HG02981 (cell line): Measurements from ENCODE around the gene MTG2.

ENCODE experiments used
- ATAC-seq: cut with Tn5 transposase; IDR thresholded peaks from one replicate; pipeline ENCODE4 v1.9.1; 2021; ENCODE audit warnings: mild to moderate bottlenecking, moderate library complexity; ENCODE audit not compliant: unreplicated experiment

The MTG2 gene

GRCh38 chr20:62183426-62184142 lies 756 bp downstream of the MTG2 start:
- no peak for ATAC-seq

- no peak for ATAC-seq
Observed at GRCh38 chr20:62186096-62186426, 3.2 kb downstream of the MTG2 start.

DNA sequence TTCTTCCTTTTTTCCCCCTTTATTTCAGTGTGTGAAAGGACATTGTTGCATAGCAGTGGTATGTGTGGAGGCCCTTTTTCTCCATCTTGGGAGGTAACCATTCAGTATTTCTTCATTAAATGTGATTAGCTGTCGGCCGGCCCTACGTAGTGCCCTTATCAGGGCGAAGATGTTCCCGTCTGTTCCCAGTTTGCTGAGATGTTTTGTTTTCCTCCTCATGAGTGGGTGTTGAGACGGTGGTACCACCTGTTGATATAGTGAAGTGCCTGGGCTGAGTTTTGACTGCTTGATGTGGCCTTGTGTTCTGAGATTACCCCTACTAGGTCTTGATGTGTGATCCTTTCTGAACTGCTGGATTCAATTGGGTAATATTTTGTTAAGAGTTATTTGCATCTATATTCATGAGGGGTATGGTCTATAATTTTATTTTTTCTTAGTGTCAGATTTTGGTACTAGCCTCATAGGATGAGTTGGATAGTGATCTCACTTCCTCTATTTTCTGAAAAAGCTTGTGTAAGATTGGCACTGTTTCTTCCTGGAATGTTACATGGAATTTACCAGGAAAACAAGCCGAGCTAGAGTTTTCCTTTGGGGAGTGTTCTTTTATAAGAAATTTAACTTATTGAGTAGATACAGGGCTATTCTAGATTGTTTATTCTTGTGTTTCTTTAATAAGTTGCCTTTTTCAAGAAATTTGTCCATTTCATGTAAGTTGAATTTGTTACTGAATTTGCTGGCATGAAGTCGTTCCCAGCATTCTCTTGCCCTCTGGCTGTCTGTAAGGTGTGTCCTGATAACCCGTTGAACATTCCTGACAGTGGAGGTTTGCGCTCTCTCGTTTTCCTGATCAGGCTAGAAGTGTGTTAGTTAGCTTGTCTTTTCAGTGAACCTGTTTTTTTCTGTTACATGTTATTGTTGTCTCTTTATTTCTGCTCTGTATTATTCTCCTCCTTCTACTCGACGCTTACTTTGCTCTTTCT lies 4.3 kb downstream of the MTG2 start:
- ATAC-seq = no peak

DNA sequence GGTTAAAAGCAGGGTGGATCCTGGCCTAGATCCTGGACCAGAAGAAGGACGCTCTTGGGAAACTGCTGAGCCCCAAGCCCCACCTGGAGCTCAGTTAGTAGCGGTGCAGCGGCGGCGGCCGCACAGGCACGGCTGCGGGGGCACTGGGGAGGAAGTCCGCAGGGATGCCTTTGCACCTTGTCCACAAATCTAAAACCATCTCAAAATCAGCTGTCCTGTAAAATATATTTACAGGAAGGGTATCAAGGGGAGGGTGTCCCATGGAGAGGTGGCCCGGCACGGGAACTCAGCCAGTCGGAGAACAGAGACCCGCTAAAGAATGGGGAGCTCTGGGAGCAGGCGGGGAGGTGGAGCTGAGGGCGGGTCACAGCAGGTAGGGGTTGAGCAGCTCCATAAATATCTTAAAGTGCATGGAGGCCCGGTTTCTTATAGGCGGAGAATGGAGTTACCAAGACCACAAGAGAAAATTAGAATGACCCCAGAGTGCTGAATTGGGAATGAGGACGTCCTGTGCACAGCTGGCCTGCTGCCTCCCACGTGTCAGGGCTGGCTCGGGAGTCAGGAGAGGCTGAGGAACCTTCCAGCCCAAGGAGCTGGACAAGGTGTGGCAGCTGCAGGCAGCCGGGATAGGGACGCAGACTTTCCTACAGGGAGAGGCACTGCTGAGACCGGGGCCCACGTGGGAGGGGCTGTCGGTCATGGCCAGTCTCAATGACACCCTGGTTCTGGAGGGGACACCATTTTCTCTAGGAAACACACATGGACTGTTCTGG lies 8.0 kb downstream of the MTG2 start:
- no peak for ATAC-seq

DNA sequence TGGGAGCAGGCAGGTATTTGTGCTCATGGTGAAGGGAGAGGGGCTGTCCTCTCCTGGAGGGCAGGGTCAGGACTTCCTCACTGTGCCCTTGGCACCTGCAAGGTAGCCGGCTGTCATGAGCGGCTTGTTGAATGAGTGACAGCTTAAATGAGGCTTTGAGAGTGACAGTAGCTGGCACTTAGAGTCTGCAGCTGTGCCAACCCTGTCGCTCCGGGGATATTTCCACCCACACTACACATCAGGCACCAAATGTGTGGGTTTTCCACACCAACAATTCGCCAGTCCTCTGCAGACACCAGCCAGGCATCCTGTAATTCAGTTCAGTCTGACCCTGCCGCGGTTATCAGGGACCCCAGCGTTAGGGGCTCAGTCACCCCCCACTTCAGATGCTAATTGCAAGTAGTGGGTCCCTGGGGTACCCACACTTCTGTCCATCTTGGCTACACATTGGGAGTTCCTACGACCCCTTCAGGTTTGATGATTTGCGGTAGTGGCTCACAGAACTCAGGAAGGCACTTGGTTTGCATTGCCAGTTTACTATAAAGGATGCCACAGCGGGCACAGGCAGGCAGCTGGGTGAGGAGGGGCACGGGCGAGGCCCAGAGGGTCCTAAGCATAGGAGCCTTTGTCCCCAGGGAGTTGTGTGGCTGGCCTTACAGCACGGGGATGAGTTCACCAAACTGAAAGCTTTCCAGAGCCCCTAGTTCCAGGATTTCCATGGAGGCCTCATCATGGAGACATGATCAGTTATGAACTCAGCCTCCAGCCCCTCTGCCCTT lies 9.1 kb downstream of the MTG2 start:
- ATAC-seq = no peak

DNA sequence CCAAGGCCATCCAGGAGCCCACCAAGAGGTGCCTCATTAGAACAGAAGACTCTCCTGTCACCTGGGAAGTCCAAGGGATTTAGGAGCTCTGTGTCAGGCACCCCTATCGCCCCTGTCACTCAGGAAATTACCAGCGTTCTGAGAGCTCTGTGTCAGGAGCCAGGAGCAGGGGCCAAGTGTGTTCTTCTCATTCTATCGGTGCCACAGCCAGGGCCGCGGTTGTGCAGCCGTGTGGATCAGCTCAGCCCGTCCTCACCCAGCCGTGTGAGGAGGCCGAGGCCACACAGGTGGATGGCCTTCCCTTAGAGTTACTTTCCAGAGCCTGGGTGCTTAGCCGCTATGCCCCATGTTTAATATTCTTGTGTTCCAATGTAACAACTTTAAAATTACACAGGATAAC lies 9.8 kb downstream of the MTG2 start:
- ATAC-seq = no peak

GRCh38 chr20:62193079-62194025 lies 10.5 kb downstream of the MTG2 start:
- ATAC-seq = no peak

GRCh38 chr20:62195075-62195405 lies 12.2 kb downstream of the MTG2 start:
- ATAC-seq = no peak

DNA sequence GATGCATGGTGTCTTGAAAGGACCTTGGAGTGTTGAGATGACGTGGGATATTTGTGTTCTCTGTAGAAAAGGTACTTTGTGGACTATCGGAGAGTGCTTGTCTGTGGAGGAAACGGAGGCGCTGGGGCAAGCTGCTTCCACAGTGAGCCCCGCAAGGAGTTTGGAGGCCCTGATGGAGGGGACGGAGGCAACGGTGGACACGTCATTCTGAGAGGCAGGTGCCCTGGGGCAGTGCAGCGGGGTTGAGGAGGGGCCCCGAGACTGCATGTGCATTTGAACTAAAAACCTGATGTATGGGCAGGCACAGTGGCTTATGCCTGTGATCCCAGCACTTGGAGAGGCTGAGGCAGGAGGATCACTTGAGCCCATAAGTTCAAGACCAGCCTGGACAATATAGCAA lies 12.9 kb downstream of the MTG2 start:
- ATAC-seq = no peak

DNA sequence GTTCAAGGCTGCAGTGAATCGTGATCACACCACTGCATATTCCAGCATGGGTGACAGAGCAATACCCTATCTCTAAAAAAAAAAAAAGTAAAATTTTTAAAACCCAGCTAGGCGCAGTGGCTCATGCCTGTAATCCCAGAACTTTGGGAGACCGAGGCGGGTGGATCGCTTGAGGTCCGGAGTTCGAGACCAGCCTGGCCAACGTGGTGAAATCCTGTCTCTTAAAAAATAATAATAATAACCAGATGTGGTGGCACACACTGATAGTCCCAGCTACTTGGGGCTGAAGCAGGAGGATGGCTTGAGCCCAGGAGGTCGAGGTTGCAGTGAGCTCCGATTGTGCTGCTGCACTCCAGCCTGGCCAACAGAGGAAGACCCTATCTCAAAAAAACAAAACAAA lies 13.5 kb downstream of the MTG2 start:
- no peak for ATAC-seq

GRCh38 chr20:62197311-62197710 lies 14.5 kb downstream of the MTG2 start:
- no peak for ATAC-seq

GRCh38 chr20:62197801-62198200 lies 15.0 kb downstream of the MTG2 start:
- ATAC-seq = no peak

- ATAC-seq = no peak
Observed at GRCh38 chr20:62198496-62198895, 15.7 kb downstream of the MTG2 start.

- ATAC-seq = no peak
Observed at GRCh38 chr20:62198931-62199330, 16.1 kb downstream of the MTG2 start.

DNA sequence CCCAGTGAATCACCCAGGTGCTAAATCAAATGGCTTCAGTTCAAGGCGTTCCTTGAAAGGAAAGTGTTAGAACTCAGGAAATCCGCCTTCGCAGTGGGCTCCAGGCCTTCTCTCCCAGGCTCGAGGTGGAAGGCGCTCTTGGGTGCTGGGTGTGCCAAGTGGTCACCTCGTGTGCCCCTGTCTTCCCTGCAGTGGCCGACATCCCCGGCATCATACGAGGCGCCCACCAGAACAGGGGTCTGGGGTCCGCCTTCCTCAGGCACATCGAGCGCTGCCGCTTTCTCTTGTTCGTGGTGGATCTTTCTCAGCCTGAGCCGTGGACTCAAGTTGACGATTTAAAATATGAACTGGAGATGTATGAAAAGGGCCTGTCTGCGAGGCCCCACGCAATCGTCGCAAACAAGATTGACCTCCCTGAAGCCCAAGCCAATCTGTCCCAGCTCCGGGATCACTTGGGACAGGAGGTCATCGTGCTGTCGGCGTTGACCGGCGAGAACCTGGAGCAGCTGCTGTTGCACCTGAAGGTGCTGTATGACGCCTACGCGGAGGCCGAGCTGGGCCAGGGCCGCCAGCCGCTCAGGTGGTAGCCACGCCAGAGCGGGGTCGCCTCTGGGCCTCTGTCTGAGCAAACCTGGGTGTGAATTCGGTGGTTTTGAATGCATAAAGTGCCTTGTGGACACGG lies 17.8 kb downstream of the MTG2 start:
- ATAC-seq = no peak

GRCh38 chr20:62201173-62202082 lies 18.6 kb downstream of the MTG2 start:
- no peak for ATAC-seq

DNA sequence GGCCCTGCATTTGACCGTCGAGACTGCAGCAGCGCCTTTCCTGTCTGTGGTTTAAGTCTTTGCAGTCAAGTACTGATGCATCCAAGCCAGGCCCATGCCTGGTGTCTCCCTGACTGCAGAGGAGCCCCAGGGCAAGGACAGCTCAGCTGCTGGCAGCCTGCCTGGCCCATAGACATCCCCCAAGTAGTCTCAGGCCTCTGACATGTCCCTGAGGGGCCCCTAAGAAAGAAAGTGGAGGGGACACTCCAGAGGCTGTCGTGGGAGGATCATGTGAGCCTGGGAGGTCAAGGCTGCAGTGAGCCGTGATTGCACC lies 19.2 kb downstream of the MTG2 start:
- no peak for ATAC-seq

- no peak for ATAC-seq
Observed at GRCh38 chr20:62202676-62203377, 20.0 kb downstream of the MTG2 start.
